Activated T-helper 1 cell treated with Interleukin-2 at 50 U/mL for 16 hours (primary cell): ENCODE data around the gene PRDM9.
"Not testable (repeated sequence)": the region's sequence is repeated elsewhere in the genome, so short reads cannot be mapped to it uniquely, and the experiment has no call there.

Experiments
- DNase-seq: peaks from one replicate; pipeline ENCODE4 v3.0.0-alpha.2; 2020; ENCODE audit warnings: low read depth

The PRDM9 gene

GRCh38 chr5:23507278-23507685 lies at the start of gene PRDM9:
PRDM9 (plus strand) TSS chr5:23507609; CDS start chr5:23509034, 1,425 bp downstream.
- no peak for DNase-seq

GRCh38 chr5:23457780-23458179 lies 49.6 kb upstream of the PRDM9 start:
- DNase-seq, result no peak

GRCh38 chr5:23459214-23459613 lies 48.2 kb upstream of the PRDM9 start:
- no peak for DNase-seq

GRCh38 chr5:23461576-23461975 lies 45.8 kb upstream of the PRDM9 start:
- DNase-seq, result no peak

GRCh38 chr5:23466401-23466912 lies 41.0 kb upstream of the PRDM9 start:
- no peak for DNase-seq

- DNase-seq, result no peak
Observed at GRCh38 chr5:23468658-23469057, 38.8 kb upstream of the PRDM9 start.

- DNase-seq, result no peak
Observed at GRCh38 chr5:23473915-23474314, 33.5 kb upstream of the PRDM9 start.

GRCh38 chr5:23474315-23474714 lies 33.1 kb upstream of the PRDM9 start:
- DNase-seq, result no peak

- no peak for DNase-seq
Observed at GRCh38 chr5:23476580-23476979, 30.8 kb upstream of the PRDM9 start.

GRCh38 chr5:23482642-23483041 lies 24.8 kb upstream of the PRDM9 start:
- DNase-seq, result no peak

- no peak for DNase-seq
Observed at GRCh38 chr5:23483090-23483489, 24.3 kb upstream of the PRDM9 start.

GRCh38 chr5:23484096-23484495 lies 23.3 kb upstream of the PRDM9 start:
- no peak for DNase-seq

- DNase-seq, result not testable (repeated sequence)
Observed at GRCh38 chr5:23486227-23486626, 21.2 kb upstream of the PRDM9 start.

- DNase-seq, result no peak
Observed at GRCh38 chr5:23490993-23491392, 16.4 kb upstream of the PRDM9 start.

- no peak for DNase-seq
Observed at GRCh38 chr5:23494558-23494957, 12.9 kb upstream of the PRDM9 start.

- no peak for DNase-seq
Observed at GRCh38 chr5:23496576-23496975, 10.8 kb upstream of the PRDM9 start.

GRCh38 chr5:23506329-23507236 lies 826 bp upstream of the PRDM9 start:
- no peak for DNase-seq

GRCh38 chr5:23510434-23510833 lies 3.0 kb downstream of the PRDM9 start:
- DNase-seq, result not testable (repeated sequence)

- DNase-seq, result no peak
Observed at GRCh38 chr5:23522553-23522952, 15.1 kb downstream of the PRDM9 start.

GRCh38 chr5:23523031-23523430 lies 15.6 kb downstream of the PRDM9 start:
- no peak for DNase-seq

GRCh38 chr5:23523998-23524397 lies 16.6 kb downstream of the PRDM9 start:
- no peak for DNase-seq

GRCh38 chr5:23525751-23526150 lies 18.3 kb downstream of the PRDM9 start:
- no peak for DNase-seq

- DNase-seq, result not testable (repeated sequence)
Observed at GRCh38 chr5:23526616-23527015, 19.2 kb downstream of the PRDM9 start.
